Measurements from ENCODE around the gene NATD1. TPM values are rescaled to one million over a fixed set of nuclear protein-coding genes. Genes with fewer than 3 reads are reported as not detected.

The NATD1 gene
- total and polyA plus RNA-seq, 2 of the 8 experiments (the other 6 are each of a cell fraction or from before 2014, with no cell fraction given): 5.4 to 8.4 TPM

DNA sequence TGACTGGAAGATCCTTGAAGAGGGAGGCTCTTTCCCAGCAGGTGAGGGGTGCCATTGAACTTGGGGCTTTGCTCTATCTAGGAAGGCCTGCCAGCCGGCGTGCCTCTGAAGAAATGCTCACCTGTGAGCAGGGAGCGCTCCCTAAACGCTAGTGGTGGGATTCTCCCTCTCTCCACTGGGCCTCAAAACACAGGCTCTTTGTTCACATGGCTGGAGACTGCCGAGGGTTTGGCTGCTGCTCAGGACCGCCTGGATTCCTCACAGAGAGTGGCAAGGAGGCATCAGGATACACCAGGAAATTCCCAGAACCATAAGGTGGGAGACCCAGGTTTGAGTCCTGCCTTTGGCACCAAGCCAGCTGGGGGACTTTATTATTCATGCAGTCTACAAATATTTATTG is 21.7 kb downstream of the NATD1 start:
- Histone ChIP-seq H2AK5ac (ENCODE audit: low read depth, low read length) (no peak overlapping the region), H2AFZ (ENCODE audit: low read length) (no peak overlapping the region), H2BK5ac (ENCODE audit: low read depth, low read length) (no peak overlapping the region), H3K79me2 (ENCODE audit: control insufficient read depth in 1 of 2, insufficient read depth in 2 of 2, low read length in 2 of 2) (no peaks in the 10 kb centered on the region), H2BK15ac (ENCODE audit: low read length) (no peak overlapping the region), H3K9me3 (ENCODE audit: insufficient read depth in 2 of 2, low read depth in 1 of 2, low read length in 1 of 2) (0 out of 4 replicates have a peak, but pooled peaks cover 0 to 2% of the 10 kb centered on the region in 2 experiments), H3K23ac (ENCODE audit: insufficient read length) (no peak overlapping the region), H3K4me1 (replicated peaks in 1 of 4; ENCODE audit: control insufficient read depth in 3 of 4, insufficient read depth in 4 of 4, low read length in 3 of 4) (no peaks in the 10 kb centered on the region), H2BK20ac (ENCODE audit: low read length) (no peak overlapping the region), H4K8ac (ENCODE audit: extremely low read depth, insufficient read depth, low read length) (no peak overlapping the region), H2BK12ac (ENCODE audit: low read depth, low read length) (no peak overlapping the region), H3K4me2 (ENCODE audit: insufficient read depth in 1 of 2, low read depth in 2 of 2, low read length in 2 of 2) (no peak overlapping the region), H3K18ac (ENCODE audit: extremely low read depth, low read length) (no peak overlapping the region), H4K20me1 (replicated peaks in 1 of 2; ENCODE audit: control insufficient read depth in 1 of 2, insufficient read depth in 2 of 2, low read length in 2 of 2) (peaks cover 0 to 4% of the 10 kb centered on the region in 2 experiments), H3K4me3 (ENCODE audit: extremely low read depth in 1 of 4, insufficient read depth in 2 of 4, low read depth in 3 of 4, low read length in 4 of 4) (no peak overlapping the region), H3K9ac (replicated peaks in 1 of 4; ENCODE audit: extremely low read depth in 1 of 4, low read depth in 3 of 4, low read length in 3 of 4) (no peak overlapping the region), H4K91ac (replicated peaks; ENCODE audit: insufficient read length, low read length) (no peak overlapping the region), H3K27me3 (replicated peaks in 1 of 4; ENCODE audit: control insufficient read depth in 3 of 4, extremely low read depth in 1 of 4, insufficient read depth in 3 of 4, low read length in 3 of 4) (no peaks in the 10 kb centered on the region), H3K23me2 (ENCODE audit: low read depth, low read length) (peaks cover 9% of the 10 kb centered on the region; the same call in 1 of the 2 replicates), H3K56ac (replicated peaks; ENCODE audit: insufficient read length, low read depth, low read length) (no peak overlapping the region), H3K4ac (replicated peaks; ENCODE audit: insufficient read length, low read depth, low read length) (no peak overlapping the region), H2BK120ac (replicated peaks; ENCODE audit: low read depth, low read length) (no peak overlapping the region), H3K36me3 (ENCODE audit: control insufficient read depth in 2 of 4, insufficient read depth in 4 of 4, low read length in 3 of 4) (no peaks in the 10 kb centered on the region), H3K79me1 (ENCODE audit: low read depth, low read length) (no peaks in the 10 kb centered on the region), H4K5ac (ENCODE audit: insufficient read length, low read depth, low read length) (no peak overlapping the region), H3K27ac (ENCODE audit: low read depth, low read length) (no peak overlapping the region), H3K14ac (ENCODE audit: insufficient read length) (no peak overlapping the region)
- POLR2A ChIA-PET (ENCODE audit: partially characterized antibody): interaction anchor here (2.3 kb wide), 1 partner anchor 20 kb away, joined by 5 read pairs; no protein-coding TSS in a partner anchor
- DNase-seq (ENCODE audit: low read depth in 1 of 2, low spot score in 2 of 2): no peak
- FAIRE-seq: no peak
- CTCF ChIA-PET (ENCODE audit: partially characterized antibody): interaction anchor here (1.1 to 2.9 kb wide), 2 partner anchors 9 to 14 kb away, joined by 3 to 16 read pairs; no protein-coding TSS in a partner anchor
- 77% methylated on average over 6 of the region's 6 CpGs; no CpG with 5 or more reads in 1 of the 2 experiments for WGBS, 2 experiments (ENCODE audit: extremely low coverage in 1 of 2, insufficient coverage in 1 of 2, insufficient read length in 1 of 2, insufficient replicate concordance in 2 of 2, low coverage in 1 of 2, low lambda C conversion rate in 2 of 2, missing lambda C conversion rate in 1 of 2)
- TF ChIP-seq POLR2A (IDR thresholded peaks at IDR 0.05; ENCODE audit: control extremely low read depth in 1 of 2, low read depth in 2 of 2, low read length in 2 of 2) (no peak), SP4 (IDR thresholded peaks at IDR 0.05; ENCODE audit: low read length) (no peak), SP1 (IDR thresholded peaks at IDR 0.05; ENCODE audit: low read depth, low read length) (no peak), SIX5 (IDR thresholded peaks at IDR 0.05; ENCODE audit: low read depth, low read length) (no peak), CREB1 (IDR thresholded peaks at IDR 0.05) (no peak), CEBPB (IDR thresholded peaks at IDR 0.05; ENCODE audit: low read depth, low read length) (no peak), BCL11A (IDR thresholded peaks at IDR 0.05; ENCODE audit: low read depth in 2 of 2, low read length in 2 of 2) (no peak), SAP30 (IDR thresholded peaks at IDR 0.05; ENCODE audit: insufficient read depth, insufficient replicate concordance, low read length) (no peak), HDAC2 (IDR thresholded peaks at IDR 0.05; ENCODE audit: borderline replicate concordance in 1 of 2, low read depth in 2 of 2, low read length in 2 of 2) (no peak), KDM5A (IDR thresholded peaks at IDR 0.05; ENCODE audit: low read length) (no peak), MAX (IDR thresholded peaks at IDR 0.05) (no peak), YY1 (IDR thresholded peaks at IDR 0.05; ENCODE audit: low read depth, low read length) (no peak), EGR1 (IDR thresholded peaks at IDR 0.05; ENCODE audit: borderline replicate concordance, low read depth, low read length) (no peak)
- TF ChIP-seq, protein P1, sequence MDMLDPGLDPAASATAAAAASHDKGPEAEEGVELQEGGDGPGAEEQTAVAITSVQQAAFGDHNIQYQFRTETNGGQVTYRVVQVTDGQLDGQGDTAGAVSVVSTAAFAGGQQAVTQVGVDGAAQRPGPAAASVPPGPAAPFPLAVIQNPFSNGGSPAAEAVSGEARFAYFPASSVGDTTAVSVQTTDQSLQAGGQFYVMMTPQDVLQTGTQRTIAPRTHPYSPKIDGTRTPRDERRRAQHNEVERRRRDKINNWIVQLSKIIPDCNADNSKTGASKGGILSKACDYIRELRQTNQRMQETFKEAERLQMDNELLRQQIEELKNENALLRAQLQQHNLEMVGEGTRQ (IDR thresholded peaks at IDR 0.05; ENCODE audit: low read length): no peak
